HG03175 (cell line): ENCODE measurements around the gene C6orf47.

Experiments used
- ATAC-seq: cut with Tn5 transposase; IDR thresholded peaks from one replicate; pipeline ENCODE4 v1.9.1; 2021; ENCODE audit warnings: mild to moderate bottlenecking, moderate library complexity; ENCODE audit not compliant: unreplicated experiment

Gene C6orf47

GRCh38 chr6:31617010-31617409 is 43.6 kb downstream of the C6orf47 start:
- no peak for ATAC-seq

- no peak for ATAC-seq
These were observed 44.8 kb downstream of the C6orf47 start for GRCh38 chr6:31615748-31616147.

GRCh38 chr6:31614684-31615578 is 45.6 kb downstream of the C6orf47 start, which contains the start of gene AIF1:
Gene AIF1, plus strand, starts transcription at chr6:31615234. Its CDS starts 96 bp downstream, at chr6:31615330.
- ATAC-seq: no peak

GRCh38 chr6:31614075-31614619 is 46.4 kb downstream of the C6orf47 start:
- ATAC-seq: no peak

- ATAC-seq: no peak
These were observed 49.6 kb downstream of the C6orf47 start for GRCh38 chr6:31610968-31611367.

- no peak for ATAC-seq
These were observed 50.8 kb downstream of the C6orf47 start for GRCh38 chr6:31609519-31610406.
